Testis (tissue), 3 donors: ENCODE data around the gene VEGFA. TPM values are rescaled to one million over a fixed set of nuclear protein-coding genes. Genes with fewer than 3 reads are reported as not detected.
A peak's percentile ranks its signal among the peaks of the same experiment; 100 is the strongest.

Experiments used
- DNase-seq: peaks from one replicate; pipeline ENCODE4 v3.0.0-alpha.2; 2019
- H3K27ac ChIP-seq, 2 donors: fragments of 200-600 bp; sonication (generic); one replicate each; pipeline ENCODE4 v1.5.1; 2019
- H3K27me3 ChIP-seq: fragments of 200-600 bp; sonication (generic); one replicate; pipeline ENCODE4 v1.5.1; 2019
- H3K36me3 ChIP-seq: fragments of 200-600 bp; sonication (generic); one replicate; pipeline ENCODE4 v1.5.1; 2017; ENCODE audit warnings: low read depth; ENCODE audit errors: missing control alignments
- H3K4me1 ChIP-seq: fragments of 200-600 bp; sonication (generic); one replicate; pipeline ENCODE4 v1.5.1; 2019
- H3K4me3 ChIP-seq, 2 donors: fragments of 200-600 bp; sonication (generic); one replicate each; pipeline ENCODE4 v1.5.1; 2017 to 2019
- H3K9me3 ChIP-seq: fragments of 200-600 bp; sonication (generic); one replicate; pipeline ENCODE4 v1.5.1; 2017
- POLR2A ChIP-seq: fragments of 450-650 bp; IDR thresholded peaks from one replicate; pipeline ENCODE4 v1.6.1; 2017; ENCODE audit warnings: antibody characterized with exemption, mild to moderate bottlenecking, moderate library complexity
- WGBS, 2 donors: methylation state at CpG; one replicate each; pipeline ENCODE4 v1.1.5; 2018; 5-methylcytosine and 5-hydroxymethylcytosine counted together
- intact Hi-C: fragments of 100-400 bp; cut with DNase I; formaldehyde crosslinking; loops from one replicate; pipeline ENCODE4 v1.15.1; 2023; ENCODE audit warnings: low total_unique reads
- polyA plus RNA-seq: library from polyadenylated mRNA; stranded (reverse); fragments of 350-450 nt; fragmentation: Illumina TruSeq; extraction: RNeasy Lipid Tissue Mini Kit (QIAGEN cat#74804); gene quantifications from one replicate; pipeline ENCODE4 v1.2.3, GENCODE V29; 2014; ENCODE audit warnings: low read depth, low replicate concordance; ENCODE audit not compliant: insufficient read depth
- total RNA-seq, 2 donors: library from RNA; depleted of rRNA; stranded (reverse); fragments of >200 nt; gene quantifications; one replicate each; pipeline ENCODE4 v1.2.3, GENCODE V29; 2016
- TF ChIP-seq, protein P1 (sequence below), 3 experiments: fragments of 450-650 bp in 2 of 3; fragments of 200-600 bp in 1 of 3; sonication (generic) in 1 of 3; IDR thresholded peaks; one replicate each; pipeline ENCODE4 v1.5.1; 2016 to 2019; ENCODE audit warnings: antibody characterized with exemption in 3 of 3, mild to moderate bottlenecking in 2 of 3, moderate library complexity in 1 of 3

The VEGFA gene
- total and polyA plus RNA-seq, 3 donors from 2014 or later = 6.1 to 15.2 (median 14.9) TPM

DNA sequence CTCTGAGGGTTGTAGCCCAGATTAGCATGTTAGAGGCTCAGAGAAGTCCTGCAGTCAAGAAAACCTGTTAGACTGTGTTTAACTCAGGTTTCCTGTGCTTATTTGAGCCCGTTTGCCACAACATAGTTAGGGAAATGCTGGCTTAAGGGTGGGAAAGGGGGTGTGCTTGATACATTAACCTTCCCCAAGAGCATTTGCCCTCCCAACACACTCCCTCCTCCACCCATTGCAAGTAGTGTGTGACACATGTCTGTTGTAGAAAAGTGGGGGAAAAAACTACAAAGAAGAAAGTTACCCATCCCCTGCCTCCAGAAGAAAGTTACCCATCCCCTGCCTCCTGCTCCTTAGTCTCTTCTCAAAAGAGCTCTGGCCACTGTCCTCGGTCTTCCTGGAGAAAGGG, 45.7 kb upstream of the VEGFA start:
- TF ChIP-seq, protein P1, sequence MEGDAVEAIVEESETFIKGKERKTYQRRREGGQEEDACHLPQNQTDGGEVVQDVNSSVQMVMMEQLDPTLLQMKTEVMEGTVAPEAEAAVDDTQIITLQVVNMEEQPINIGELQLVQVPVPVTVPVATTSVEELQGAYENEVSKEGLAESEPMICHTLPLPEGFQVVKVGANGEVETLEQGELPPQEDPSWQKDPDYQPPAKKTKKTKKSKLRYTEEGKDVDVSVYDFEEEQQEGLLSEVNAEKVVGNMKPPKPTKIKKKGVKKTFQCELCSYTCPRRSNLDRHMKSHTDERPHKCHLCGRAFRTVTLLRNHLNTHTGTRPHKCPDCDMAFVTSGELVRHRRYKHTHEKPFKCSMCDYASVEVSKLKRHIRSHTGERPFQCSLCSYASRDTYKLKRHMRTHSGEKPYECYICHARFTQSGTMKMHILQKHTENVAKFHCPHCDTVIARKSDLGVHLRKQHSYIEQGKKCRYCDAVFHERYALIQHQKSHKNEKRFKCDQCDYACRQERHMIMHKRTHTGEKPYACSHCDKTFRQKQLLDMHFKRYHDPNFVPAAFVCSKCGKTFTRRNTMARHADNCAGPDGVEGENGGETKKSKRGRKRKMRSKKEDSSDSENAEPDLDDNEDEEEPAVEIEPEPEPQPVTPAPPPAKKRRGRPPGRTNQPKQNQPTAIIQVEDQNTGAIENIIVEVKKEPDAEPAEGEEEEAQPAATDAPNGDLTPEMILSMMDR (IDR thresholded peaks at IDR 0.05) = no peak
- TF ChIP-seq POLR2A = no peak
- Histone ChIP-seq H3K36me3 (no peaks in the 10 kb centered on the region), H3K27ac (no peak overlapping the region), H3K4me1 (no peaks in the 10 kb centered on the region), H3K4me3 (no peak overlapping the region), H3K27me3 (no peaks in the 10 kb centered on the region), H3K9me3 (no peaks in the 10 kb centered on the region)
- WGBS, 2 donors = 76 to 87% methylated on average over 2 of the region's 2 CpGs
- intact Hi-C loops = no loop called here
- DNase-seq = no peak

- intact Hi-C loops = no loop called here
- TF ChIP-seq, protein P1 (IDR thresholded peaks at IDR 0.05) = no peak
- TF ChIP-seq POLR2A = no peak
- DNase-seq = peak; percentile 50
- Histone ChIP-seq H3K27me3 (no peaks in the 10 kb centered on the region), H3K9me3 (no peaks in the 10 kb centered on the region), H3K4me1 (no peaks in the 10 kb centered on the region), H3K36me3 (no peaks in the 10 kb centered on the region), H3K4me3 (no peak overlapping the region), H3K27ac (no peak overlapping the region)
- 79 to 86% methylated on average over 7 to 17 of the region's 17 CpGs for WGBS, 2 donors
These were observed 44.9 kb upstream of the VEGFA start for GRCh38 chr6:43724914-43725642.

DNA sequence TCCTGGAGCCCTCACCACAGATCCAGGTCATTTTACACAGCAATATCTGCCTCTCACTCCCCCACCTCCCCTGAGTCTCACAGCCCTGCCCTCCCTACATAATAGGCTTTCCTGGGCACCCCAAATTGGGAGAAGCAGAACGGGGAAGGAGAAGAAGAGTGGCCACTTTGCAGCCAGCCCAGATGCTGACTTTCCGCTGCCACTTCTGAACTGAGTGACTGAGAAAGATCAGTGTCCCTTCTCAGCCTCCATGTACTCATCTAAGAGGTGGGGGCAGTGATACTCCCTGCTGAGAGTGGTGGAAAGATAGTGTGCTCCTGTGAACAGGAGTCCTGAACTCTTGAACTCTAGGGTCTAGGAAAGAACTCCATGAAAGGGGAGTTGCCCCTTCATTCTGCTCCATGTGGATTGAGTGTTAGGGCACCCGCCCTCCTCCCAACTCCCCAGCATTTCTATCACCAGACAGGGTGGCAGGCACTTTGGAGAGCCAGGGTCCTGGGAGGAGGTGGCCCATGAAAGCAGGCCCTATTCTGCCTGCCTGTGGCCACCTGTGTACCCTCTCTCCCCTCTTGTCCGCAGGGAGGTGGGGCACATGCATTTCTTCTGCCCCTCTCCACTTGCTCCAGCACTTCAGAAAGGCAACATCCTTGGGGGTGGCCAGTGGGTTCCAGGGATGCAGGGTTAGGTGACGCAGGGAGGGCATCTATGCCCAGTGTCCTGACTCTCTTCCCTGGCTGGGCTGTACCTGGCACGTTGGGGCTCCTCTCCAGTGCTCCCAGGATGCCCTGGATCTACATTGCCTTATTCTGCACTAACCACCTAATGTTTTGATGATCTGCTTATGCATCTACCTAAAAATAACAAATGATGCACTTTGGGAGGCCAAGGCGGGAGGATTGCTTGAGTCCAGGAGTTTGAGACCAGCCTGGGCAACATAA, 44.1 kb upstream of the VEGFA start:
- intact Hi-C loops = no loop called here
- 88 to 93% methylated on average over 7 of the region's 7 CpGs for WGBS, 2 donors
- Histone ChIP-seq H3K4me1 (no peaks in the 10 kb centered on the region), H3K4me3 (no peak overlapping the region), H3K27ac (no peak overlapping the region), H3K27me3 (no peaks in the 10 kb centered on the region), H3K9me3 (no peaks in the 10 kb centered on the region), H3K36me3 (no peaks in the 10 kb centered on the region)
- no peak for DNase-seq
- TF ChIP-seq, protein P1 (IDR thresholded peaks at IDR 0.05) = no peak
- TF ChIP-seq POLR2A = no peak

GRCh38 chr6:43727634-43728033, 42.4 kb upstream of the VEGFA start:
- Histone ChIP-seq H3K4me1 (no peaks in the 10 kb centered on the region), H3K36me3 (no peaks in the 10 kb centered on the region), H3K27me3 (no peaks in the 10 kb centered on the region), H3K9me3 (no peaks in the 10 kb centered on the region), H3K4me3 (no peak overlapping the region), H3K27ac (no peak overlapping the region)
- no peak for TF ChIP-seq POLR2A
- DNase-seq = no peak
- intact Hi-C loops = no loop called here
- 72 to 77% methylated on average over 3 of the region's 3 CpGs for WGBS, 2 donors

- Histone ChIP-seq H3K4me1 (no peaks in the 10 kb centered on the region), H3K27me3 (no peaks in the 10 kb centered on the region), H3K4me3 (no peak overlapping the region), H3K9me3 (no peaks in the 10 kb centered on the region), H3K27ac (no peak overlapping the region), H3K36me3 (no peaks in the 10 kb centered on the region)
- WGBS, 2 donors = 87 to 94% methylated on average over 2 of the region's 2 CpGs
- DNase-seq = no peak
- intact Hi-C loops = no loop called here
- TF ChIP-seq, protein P1 (IDR thresholded peaks at IDR 0.05) = no peak
- no peak for TF ChIP-seq POLR2A
These were observed 41.4 kb upstream of the VEGFA start for GRCh38 chr6:43728586-43728985.
